GM19372 (cell line): ENCODE data around the gene LHX5.
"Not testable (repeated sequence)": the region's sequence is repeated elsewhere in the genome, so short reads cannot be mapped to it uniquely, and the experiment has no call there.

Experiments used
- ATAC-seq: cut with Tn5 transposase; IDR thresholded peaks from one replicate; pipeline ENCODE4 v1.9.1; 2021; ENCODE audit warnings: mild to moderate bottlenecking, low read depth, moderate library complexity; ENCODE audit not compliant: unreplicated experiment

Gene LHX5

DNA sequence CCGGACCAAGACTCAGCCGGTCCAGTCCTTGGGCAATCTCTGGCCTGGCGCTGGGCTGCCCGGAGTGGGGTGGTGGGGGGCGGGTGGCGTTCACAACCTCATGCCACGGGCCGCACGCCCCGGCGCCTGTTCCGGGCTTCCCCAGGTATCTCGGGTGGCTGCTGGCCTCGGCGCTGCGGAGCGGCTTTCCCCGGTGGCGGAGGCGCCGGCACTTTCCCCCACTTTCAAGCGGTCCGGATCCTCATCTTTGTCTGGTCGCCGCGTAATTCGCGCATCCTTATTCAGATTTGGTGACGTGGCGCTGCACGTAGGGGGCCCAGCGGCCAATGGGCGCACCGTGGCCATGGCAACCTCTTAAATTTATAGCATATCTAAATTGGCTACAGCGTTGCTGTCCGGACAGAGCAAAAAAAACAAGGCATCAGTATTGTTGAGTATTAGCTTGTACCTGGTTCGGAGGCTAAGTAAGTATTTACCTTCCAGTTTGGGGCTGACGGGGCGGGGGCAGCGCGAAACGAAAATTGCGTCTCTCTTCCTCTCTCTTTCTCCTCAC lies at the start of gene LHX5:
Gene LHX5, minus strand, starts transcription at position 253 of the 553 bp plus-strand sequence. CDS start 373 bp downstream, outside the sequence.
- no peak for ATAC-seq

DNA sequence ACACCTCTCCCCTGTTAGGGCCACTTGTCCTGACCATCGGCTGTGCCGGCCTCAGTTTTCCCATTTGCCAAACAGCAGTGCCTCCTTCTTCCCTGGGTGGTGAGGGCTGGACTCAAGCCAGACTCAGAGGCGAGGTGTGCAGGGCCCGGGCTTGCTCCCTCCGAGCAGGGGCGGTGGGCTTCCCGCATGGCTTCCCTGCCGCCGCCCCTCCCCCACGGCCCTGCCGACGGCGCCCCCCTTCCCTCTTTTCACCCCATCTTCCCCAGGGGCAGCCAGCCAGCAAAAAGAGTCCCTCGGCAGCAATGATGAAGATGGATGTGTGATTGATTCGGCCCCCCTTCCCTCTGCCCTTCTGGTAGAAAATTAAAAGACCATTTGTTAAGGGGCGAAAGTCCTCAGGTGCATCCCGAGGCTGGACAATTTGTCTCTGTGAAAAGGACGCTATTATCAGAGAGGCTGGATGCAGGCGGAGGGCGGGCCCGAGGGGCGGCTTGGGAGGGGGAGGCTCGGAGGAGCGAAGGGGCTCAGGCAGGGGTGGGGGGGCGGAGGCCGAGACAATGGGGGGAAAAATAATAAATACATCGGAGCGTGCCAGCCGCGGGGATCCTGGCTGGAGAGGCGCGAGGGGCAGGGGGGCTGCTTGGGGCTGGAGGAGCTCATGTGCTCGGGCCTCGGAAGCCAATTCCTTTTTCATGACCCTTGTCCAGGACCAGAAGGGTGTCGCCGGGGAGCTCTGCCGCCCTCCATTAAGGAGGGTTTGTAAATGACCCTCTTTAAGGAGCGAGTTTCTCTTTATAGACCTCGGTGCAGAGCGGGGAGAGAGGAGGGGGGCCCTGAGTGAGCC lies 48.0 kb upstream of the LHX5 start:
- no peak for ATAC-seq

DNA sequence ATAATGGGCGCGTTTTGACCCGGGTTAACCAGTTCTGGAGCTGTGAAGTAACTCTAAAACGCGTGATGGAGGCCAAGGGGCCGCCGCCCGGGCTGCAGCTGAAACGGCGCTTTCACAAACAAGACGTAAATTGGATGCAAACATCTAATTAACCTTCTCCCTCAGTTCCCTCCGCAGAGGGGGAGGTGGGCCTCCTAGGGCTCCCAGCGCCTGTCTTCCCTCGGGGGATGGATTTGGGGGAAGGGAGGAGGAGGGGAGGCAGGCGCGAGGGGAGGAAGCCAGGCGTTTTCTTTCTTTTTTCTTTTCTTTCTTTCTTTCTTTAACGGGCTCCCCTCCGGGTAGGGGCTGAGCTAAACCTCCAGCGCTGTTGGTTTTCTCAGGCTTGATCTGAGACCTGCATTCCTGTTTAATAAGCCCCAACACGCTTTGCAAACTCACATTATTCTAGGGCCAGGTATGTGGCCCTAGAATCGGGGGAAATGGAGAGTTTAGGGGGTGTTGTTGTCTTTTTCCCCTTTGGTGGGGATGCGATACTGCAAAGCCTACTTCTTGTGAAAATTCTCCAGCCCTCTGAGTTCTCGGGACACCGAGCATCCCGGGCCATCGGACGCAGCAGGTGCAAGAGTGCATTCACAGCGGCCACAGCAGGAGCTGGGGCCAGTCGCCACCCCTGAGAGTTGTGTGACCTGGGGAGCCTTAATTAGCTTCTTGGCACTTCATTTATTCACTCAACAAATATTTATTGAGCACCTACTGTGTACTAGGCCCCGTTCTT lies 43.6 kb upstream of the LHX5 start:
- no peak for ATAC-seq

DNA sequence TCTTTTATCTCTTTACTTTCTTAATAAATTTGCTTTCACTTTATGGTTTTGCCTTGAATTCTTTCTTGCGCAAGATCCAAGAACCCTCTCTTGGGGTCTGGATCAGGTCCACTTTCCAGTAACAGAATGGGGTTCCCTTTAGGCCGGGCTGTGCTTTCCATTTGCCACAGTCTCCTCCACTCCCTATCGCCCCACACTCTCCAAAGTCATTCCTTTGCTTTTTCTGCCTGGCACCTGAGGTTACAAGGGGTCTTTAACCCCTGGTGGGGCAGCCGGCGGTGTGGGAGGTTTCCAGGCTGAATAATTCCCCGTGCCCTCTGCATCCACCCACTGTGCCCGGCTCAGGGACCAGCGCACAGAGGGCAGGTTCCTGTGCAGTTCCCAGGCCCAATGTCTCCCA lies 42.9 kb upstream of the LHX5 start:
- no peak for ATAC-seq

DNA sequence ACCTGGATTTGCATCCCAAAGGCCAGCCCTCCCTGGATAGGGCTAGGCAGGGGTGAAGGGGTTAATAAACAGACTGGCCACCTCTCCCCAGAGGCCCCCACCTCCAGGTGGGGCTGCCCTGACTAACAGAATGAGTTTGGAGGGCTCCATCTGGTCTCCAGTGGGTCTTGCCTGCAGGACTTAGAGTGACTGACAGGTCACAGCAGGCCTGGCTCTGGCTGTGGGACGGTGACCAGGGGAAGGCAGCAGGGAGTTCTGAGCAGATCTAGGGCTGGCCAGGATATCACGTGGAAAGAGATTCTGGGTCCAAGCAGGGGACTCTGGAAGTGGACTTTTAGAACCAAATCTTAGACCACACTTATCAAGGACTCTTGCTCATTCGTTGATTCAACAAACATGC lies 40.9 kb upstream of the LHX5 start:
- no peak for ATAC-seq

DNA sequence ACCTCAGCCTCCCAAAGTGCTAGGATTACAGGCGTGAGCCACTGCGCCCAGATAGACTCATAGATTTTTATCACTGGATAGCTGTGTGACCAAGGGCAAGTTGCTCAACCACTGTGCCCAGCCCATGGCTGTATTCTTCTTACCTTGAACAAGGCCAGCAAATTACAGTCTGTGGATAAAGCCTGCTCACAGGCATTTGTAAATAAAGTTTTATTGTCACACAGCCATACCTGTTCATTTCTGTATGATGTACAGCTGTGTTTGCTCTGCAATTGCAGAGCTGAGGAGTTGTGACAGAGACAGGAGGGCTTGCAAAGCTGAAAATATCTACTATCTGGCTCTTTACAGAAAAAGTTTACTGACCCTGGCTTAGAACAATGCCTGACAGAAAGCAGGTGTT lies 35.2 kb upstream of the LHX5 start:
- ATAC-seq = no peak

DNA sequence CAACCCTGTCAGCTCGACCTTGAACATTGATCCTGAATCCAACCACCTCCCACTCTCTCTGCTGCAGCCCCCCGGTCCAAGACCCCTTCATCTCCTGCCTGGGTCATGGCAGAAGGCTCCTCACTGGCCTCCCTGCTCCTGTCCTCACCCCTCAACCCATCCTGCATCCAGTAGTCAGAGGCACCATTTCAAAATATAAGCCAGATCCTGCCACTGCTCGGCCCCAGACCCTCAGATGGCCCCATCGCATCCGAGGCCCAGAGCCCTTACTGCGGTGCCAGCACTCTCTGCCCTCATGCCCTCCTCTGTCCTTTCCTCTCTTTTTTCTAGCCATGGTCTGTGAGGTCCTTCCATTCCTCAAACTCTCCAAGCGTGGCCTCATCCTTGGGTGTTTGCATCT lies 34.3 kb upstream of the LHX5 start:
- ATAC-seq = no peak

DNA sequence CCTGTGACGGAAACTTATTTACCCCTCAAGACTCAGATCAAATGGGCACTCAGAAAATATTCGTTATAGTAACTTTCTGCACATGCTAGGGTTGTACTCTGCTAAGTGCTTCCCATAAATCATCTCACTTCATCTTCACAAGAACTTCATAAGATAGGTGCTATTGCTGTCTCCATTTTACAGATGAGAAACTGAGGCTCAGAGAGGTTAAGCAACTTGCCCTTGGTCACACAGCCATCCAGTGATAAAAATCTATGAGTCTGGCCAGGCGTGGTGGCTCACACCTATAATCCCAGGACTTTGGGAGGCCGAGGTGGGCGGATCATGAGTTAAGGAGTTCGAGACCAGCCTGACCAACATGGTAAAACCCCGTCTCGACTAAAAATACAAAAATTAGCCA lies 33.2 kb upstream of the LHX5 start:
- no peak for ATAC-seq

DNA sequence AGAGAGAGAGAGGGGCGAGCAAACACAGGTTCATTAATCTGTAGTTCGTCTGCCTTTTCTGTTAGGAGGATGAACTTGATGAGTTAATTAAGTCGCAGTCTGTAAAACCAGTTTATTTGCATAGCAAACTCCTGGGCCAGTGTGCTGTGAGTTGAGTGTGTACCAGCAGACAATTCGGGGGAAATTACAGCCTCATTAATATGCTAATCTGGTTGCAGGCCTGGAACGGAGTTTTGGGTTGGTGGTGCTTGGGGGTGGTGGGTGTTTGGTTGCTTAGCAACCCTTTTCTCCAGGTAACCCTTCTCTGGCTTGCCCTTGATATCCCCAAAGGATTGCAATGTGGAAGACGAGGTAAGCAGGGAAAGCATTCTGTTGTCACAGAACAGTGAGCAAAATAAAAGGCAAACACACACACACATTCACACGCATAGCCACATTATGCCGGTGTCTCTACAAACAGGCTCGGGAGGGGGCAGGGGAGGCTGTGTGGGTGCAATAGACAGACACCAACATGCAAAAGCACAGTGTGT lies 29.2 kb upstream of the LHX5 start:
- no peak for ATAC-seq

DNA sequence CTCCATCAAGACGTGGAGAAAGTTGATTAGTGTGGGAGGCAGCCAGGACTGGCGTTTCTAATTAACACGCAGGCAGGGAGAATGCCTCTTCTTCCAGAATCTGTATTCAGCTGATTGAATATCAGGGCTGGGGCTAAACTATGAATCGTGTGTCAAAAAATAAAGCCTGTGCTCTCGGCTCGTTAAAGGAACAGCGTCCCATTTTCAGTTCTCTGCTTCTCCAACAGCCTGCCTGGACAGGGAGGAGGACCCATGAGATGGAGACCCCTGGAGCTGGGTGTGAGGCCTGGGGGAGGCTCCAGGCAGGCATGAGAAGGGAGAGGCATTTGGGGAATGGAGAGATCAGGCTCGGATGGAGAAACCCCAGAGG lies 28.6 kb upstream of the LHX5 start:
- no peak for ATAC-seq

DNA sequence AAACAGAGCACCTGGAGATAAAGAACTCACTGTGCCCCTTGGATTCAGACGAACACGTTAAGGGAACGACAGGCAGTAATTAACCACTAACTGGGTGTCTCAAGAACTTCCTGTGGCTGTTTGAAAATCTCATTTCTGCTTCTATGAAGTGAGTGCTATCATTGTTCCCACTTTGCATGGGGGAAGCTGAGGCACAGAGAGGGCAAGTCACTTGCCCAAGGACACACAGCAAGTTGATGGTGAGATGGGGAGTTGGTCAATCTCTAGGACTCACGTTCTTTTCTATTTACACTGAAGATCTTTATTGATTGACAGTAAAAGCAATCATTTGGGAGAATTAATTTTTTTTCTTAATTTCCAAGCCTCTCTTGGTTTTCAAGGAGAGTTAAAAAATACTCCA lies 26.8 kb upstream of the LHX5 start:
- no peak for ATAC-seq

DNA sequence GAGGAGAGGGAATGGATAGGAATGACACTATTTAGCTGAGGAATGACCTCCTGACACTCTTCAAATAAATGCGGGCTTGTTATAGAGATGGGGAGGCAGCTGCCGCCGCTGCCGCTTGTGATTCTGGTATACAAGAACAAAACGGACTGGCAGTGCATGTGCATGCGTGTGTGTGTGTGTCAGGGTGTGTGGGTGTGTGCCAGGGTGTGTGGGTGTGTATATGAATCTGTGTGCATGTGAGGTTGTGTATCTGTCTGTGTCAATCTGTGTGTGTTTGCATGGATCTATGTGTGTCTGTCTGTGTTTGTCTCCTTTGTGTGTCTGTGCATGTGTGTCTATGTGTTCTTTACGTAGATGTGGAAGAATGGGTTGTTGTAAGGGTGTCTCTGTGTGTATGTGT lies 26.0 kb upstream of the LHX5 start:
- no peak for ATAC-seq

DNA sequence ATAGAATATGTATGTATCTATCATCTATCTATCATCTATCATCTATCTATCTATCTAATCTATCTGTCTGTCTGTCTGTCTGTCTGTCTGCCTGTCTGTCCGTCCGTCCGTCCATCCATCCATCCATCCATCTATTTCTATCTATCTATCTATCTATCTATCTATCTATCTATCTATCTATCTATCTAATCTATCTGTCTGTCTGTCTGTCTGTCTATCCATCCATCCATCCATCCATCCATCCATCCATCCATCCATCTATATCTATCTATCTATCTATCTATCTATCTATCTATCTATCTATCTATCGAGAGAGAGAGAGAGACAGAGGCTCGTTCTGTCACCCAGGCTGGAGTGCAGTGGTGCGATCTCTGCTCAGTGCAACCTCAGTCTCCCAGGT lies 24.3 kb upstream of the LHX5 start:
- ATAC-seq = not testable (repeated sequence)

DNA sequence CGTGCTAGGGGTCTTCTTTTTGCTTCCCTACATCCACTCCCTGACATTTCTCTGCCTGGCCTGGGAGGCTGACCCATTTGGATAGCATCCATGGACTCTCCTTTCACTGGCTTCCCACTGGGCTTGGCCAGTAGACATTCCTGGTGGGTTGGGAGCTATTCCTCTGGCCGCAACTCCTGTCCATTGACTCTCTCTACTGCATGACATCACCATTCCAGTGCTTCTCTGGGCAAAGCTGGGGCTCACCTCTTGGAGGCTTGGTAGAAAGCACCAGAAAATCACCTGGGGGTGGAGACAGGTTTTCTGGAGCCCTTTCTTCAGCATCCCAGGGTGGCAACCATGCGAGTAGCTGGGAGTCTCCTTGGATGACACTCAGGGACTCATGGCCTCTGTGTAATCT lies 16.7 kb upstream of the LHX5 start:
- ATAC-seq = no peak

DNA sequence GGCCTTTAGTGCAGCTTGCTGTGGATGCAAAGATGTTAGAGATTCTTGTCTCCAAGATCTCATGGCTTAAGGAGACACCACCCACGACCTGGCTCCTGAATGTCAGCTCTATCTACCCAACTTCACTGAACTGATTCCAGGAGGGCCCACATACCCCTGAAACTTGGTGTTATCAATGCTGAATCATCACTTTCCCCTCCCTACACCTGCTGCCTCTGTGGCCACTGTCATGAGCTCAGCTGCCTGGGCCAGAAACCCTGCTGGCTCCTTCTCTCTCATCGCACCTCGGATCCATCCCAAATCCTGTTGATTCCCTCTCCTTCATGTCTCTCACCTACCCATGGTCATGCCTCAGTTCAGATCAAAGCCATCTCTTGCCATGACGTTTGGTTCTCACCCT lies 15.1 kb upstream of the LHX5 start:
- no peak for ATAC-seq

DNA sequence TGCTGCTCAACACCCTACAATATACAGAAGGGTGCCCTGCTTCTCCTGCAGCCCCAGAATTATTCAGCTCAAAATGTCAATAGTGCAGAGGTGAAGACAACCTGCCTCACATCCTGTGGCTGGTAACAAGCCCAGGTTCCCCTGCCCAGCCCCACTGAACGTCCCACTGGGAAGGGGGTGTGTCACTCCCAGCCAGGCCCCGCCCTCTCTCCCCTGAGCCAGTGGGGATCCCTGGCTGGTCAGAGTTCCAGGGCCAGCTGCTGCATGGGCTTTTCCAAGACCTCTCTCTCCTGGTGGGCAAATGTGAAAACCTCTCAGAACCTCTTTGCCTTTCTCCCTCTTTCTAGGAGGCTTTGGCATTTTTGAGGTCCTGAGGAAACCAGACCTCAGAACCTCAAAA lies 13.7 kb upstream of the LHX5 start:
- ATAC-seq = no peak

DNA sequence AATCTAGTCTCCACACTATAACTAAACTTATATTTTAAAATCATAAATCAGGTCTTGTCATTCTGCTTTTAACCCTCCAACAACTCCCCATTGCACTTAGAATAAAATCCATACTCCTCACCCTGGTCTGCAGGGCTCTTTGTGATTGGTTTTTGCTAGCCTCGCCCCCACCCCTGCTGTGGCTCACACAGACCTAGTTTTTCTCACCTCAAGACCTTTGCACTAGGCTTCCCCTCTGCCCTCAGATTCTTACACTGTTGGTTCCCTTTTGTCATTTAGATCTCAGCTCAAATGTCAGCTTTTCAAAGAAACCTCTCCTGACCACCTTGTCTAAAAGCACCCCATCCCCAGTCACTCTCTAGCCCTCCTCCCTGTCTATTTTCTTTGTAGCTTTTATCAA lies 10.7 kb upstream of the LHX5 start:
- ATAC-seq = no peak

DNA sequence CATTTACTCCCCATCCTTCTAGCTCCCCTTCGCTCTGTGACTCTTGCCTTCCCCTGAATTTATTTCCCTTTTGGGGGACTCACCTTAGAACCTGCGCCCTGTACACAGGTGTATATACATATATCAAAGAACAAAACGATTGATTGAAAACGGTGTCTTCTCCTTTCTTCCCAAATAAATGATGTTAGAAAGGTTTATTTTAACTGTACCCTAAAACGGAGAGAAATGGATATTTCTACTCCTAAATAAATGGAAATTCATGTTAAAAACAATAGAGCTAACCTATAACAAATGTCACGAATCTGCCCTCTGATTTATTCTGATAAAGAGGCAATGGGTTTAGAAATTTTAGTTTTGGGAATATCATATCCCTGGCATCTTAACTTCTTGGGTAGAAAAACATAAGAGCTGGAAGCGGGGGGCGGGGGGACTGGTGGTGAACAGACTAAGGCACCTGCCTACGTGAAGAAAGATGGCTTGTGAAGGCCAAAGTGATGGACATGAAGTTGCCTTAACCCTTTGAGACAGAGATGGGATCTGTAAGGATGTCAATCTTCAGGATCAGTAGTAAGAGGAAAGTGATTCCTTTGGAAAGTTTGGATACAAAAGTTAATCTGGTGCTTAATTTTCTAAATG lies 8.8 kb upstream of the LHX5 start:
- no peak for ATAC-seq

DNA sequence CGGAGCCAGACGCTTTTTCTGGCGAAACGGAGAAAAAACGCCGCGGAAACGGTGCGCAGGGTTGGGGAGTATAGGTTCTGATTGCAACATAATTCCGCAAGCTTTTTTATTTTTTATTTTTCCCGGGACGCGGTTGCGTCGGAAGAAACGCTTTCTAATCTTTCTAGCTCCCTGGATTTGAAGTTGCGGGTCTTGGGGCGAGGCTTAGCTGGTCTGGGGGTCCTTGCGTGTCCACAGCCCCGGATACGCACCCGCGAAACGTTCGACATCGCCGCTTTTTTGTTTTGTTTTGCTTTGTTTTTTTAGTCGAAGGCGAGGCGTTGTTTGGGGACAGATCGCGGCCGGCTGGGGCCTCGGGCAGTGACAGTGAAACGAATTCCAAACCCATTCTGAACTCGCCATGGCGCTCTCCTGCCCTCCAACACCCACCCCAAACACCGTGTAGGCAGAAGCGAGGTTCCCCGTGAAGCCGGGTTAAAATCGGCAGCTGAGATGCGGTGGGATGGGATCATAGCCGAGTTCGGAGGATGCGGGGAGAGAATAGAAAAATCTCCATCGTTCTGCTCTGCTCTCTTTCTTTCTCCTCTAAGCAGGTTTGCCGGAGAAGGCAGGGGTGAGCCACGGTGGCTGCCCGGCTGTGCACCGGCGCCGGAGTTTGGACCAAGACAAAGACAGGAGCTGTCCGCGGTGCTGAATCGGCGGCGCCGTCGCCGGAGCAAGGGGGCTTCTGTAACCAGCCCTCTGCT lies 8.1 kb upstream of the LHX5 start:
- ATAC-seq = no peak

DNA sequence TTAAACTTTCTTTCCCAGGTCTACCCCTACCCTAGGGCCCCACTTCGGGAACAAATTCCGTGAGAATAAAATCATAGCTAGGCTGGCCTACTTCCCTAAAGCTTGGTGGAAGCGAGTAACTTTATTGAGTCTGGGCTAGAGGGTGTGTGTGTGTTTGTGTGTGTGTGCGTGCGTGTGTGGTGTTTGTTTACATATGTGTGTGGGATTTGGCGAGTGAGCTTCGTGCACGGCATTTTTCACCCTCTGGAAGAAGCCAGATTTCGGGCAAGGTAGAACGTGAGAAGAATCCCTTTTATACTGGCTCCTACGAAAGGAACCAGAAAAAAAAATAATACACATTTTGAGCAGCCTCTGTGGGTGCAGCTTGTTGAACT lies 7.5 kb upstream of the LHX5 start:
- no peak for ATAC-seq
